B cell (primary cell): Measurements from ENCODE around the gene HOXD3. TPM values are rescaled to one million over a fixed set of nuclear protein-coding genes. Genes with fewer than 3 reads are reported as not detected.

Source experiments
- ATAC-seq: fragments of 200-7000 bp; cut with Tn5 transposase; one replicate; pipeline ENCODE4 v1.10.0; 2021; ENCODE audit warnings: low read depth, mild to moderate bottlenecking, moderate number of reproducible peaks, moderate library complexity
- CTCF ChIA-PET: fragments of 350-600 bp; sonication (Branson Sonifier 250); formaldehyde crosslinking; loops from one replicate; lab custom pipeline; 2021; ENCODE audit warnings: antibody characterized with exemption, inconsistent platforms; lab: Charles Lee
- POLR2A ChIA-PET: fragments of 350-600 bp; sonication (Branson Sonifier 250); formaldehyde crosslinking; loops from one replicate; lab custom pipeline; 2021; ENCODE audit warnings: antibody characterized with exemption; lab: Charles Lee
- DNase-seq: peaks from one replicate; pipeline ENCODE4 v3.0.0; 2013
- H2AFZ ChIP-seq: 2 replicates; pipeline ENCODE4 v1.6.1; 2012; ENCODE audit warnings: mild to moderate bottlenecking, low read depth, low read length; ENCODE audit not compliant: insufficient read depth, poor library complexity, severe bottlenecking
- H3K27ac ChIP-seq, 2 donors: 1 replicate in 1 of 2; 2 replicates in 1 of 2; pipeline ENCODE4 v1.5.1; 2012 to 2013; ENCODE audit warnings: low read length in 2 of 2, mild to moderate bottlenecking in 2 of 2, moderate library complexity in 1 of 2
- H3K27me3 ChIP-seq, 4 experiments: fragments of 200-600 bp in 1 of 4; sonication (generic) in 1 of 4; replicated peaks in 1 of 4; 1 replicate in 2 of 4; 2 replicates in 2 of 4; pipeline versions ENCODE4 v1.6.1 to v1.7.0; 2013 to 2016; ENCODE audit warnings: low read length in 3 of 4, mild to moderate bottlenecking in 2 of 4, mixed read lengths in 1 of 4, moderate library complexity in 1 of 4; ENCODE audit not compliant: insufficient read depth in 4 of 4, control insufficient read depth in 3 of 4; ENCODE audit errors: control extremely low read depth in 1 of 4
- H3K36me3 ChIP-seq, 2 experiments: replicated peaks in 1 of 2; 1 replicate in 1 of 2; 2 replicates in 1 of 2; pipeline versions ENCODE4 v1.6.1 to v1.7.1; 2013; ENCODE audit warnings: low read length in 1 of 2; ENCODE audit not compliant: insufficient read depth in 2 of 2, control insufficient read depth in 1 of 2; ENCODE audit errors: control extremely low read depth in 1 of 2, extremely low read depth in 1 of 2
- H3K4me1 ChIP-seq, 2 donors: fragments of 200-600 bp in 1 of 2; sonication (generic) in 1 of 2; 1 replicate in 1 of 2; 2 replicates in 1 of 2; pipeline versions ENCODE4 v1.5.1 to v1.6.1; 2013 to 2017; ENCODE audit warnings: low read length in 2 of 2; ENCODE audit not compliant: control insufficient read depth in 2 of 2, insufficient read depth in 2 of 2
- H3K4me2 ChIP-seq: replicated peaks from 2 replicates; pipeline ENCODE3; 2012; ENCODE audit warnings: mild to moderate bottlenecking, low read depth, low read length; ENCODE audit not compliant: poor library complexity, severe bottlenecking
- H3K4me3 ChIP-seq, 5 experiments: fragments of 200-600 bp in 1 of 5; sonication (generic) in 1 of 5; 1 replicate in 3 of 5; 2 replicates in 2 of 5; pipeline versions ENCODE4 v1.5.1 to v1.7.0; 2011 to 2016; ENCODE audit warnings: low read length in 4 of 5, mild to moderate bottlenecking in 4 of 5, low read depth in 2 of 5, control low read depth in 1 of 5, moderate library complexity in 1 of 5; ENCODE audit not compliant: insufficient read depth in 1 of 5; ENCODE audit errors: control extremely low read depth in 1 of 5, extremely low read depth in 1 of 5
- H3K79me2 ChIP-seq: fragments of 200-600 bp; sonication (generic); one replicate; pipeline ENCODE4 v1.6.0; 2016; ENCODE audit warnings: low read length; ENCODE audit not compliant: control insufficient read depth, insufficient read depth
- H3K9ac ChIP-seq: fragments of 200-600 bp; sonication (generic); 2 replicates; pipeline ENCODE4 v1.6.1; 2017; ENCODE audit warnings: mild to moderate bottlenecking, low read length, moderate library complexity
- H3K9me3 ChIP-seq, 3 donors: one replicate each; pipeline versions ENCODE4 v1.6.1 to v1.7.1; 2013; ENCODE audit warnings: low read length in 2 of 3; ENCODE audit not compliant: control insufficient read depth in 2 of 3, insufficient read depth in 1 of 3; ENCODE audit errors: control extremely low read depth in 1 of 3
- H4K20me1 ChIP-seq: 2 replicates; pipeline ENCODE4 v1.6.0; 2012; ENCODE audit warnings: mild to moderate bottlenecking, low read length; ENCODE audit not compliant: insufficient read depth, control insufficient read depth, poor library complexity, severe bottlenecking
- H3K27ac Mint-ChIP-seq: one replicate; pipeline ENCODE4 v1.8.0; 2021; ENCODE audit warnings: mixed read lengths
- H3K27me3 Mint-ChIP-seq: one replicate; pipeline ENCODE4 v1.8.0; 2021; ENCODE audit warnings: mixed read lengths
- H3K4me1 Mint-ChIP-seq: one replicate; pipeline ENCODE4 v1.8.0; 2021; ENCODE audit warnings: mixed read lengths
- H3K4me3 Mint-ChIP-seq: one replicate; pipeline ENCODE4 v1.8.0; 2021; ENCODE audit warnings: mixed read lengths
- H3K9me3 Mint-ChIP-seq: one replicate; pipeline ENCODE4 v1.8.0; 2022; ENCODE audit warnings: mixed read lengths; ENCODE audit not compliant: insufficient read depth
- EZH2 ChIP-seq: IDR thresholded peaks from 2 replicates; pipeline ENCODE4 v1.6.1; 2012; ENCODE audit warnings: borderline replicate concordance, low read depth, mild to moderate bottlenecking, moderate library complexity, low read length; ENCODE audit not compliant: insufficient read depth, poor library complexity, severe bottlenecking
- WGBS: methylation state at CpG from one replicate; pipeline ENCODE4 v1.1.5; 2013; ENCODE audit warnings: missing lambda C conversion rate; ENCODE audit not compliant: insufficient coverage; 5-methylcytosine and 5-hydroxymethylcytosine counted together
- intact Hi-C: fragments of 100-400 bp; cut with micrococcal nuclease; formaldehyde crosslinking; loops from one replicate; pipeline ENCODE4 v1.10.0; 2022
- polyA plus RNA-seq: library from polyadenylated mRNA; depleted of rRNA; stranded (reverse); fragments of >200 nt; gene quantifications from 2 replicates; pipeline ENCODE4 v1.2.3, GENCODE V29; 2012
- total RNA-seq, 2 donors: library from RNA; stranded (reverse); fragments of 120-200 nt in 1 of 2; gene quantifications; 1 replicate in 1 of 2; 2 replicates in 1 of 2; pipeline versions ENCODE4 v1.2.3 to v1.2.4, GENCODE V29; 2013 to 2022
- TF ChIP-seq, protein P1 (sequence below): fragments of 200-600 bp; IDR thresholded peaks from one replicate; pipeline ENCODE4 v1.8.0; 2022; ENCODE audit warnings: antibody characterized with exemption, mild to moderate bottlenecking

Gene HOXD3
- total and polyA plus RNA-seq, 2 donors (not counting 1 experiment from before 2014, with no cell fraction given) = not detected

DNA sequence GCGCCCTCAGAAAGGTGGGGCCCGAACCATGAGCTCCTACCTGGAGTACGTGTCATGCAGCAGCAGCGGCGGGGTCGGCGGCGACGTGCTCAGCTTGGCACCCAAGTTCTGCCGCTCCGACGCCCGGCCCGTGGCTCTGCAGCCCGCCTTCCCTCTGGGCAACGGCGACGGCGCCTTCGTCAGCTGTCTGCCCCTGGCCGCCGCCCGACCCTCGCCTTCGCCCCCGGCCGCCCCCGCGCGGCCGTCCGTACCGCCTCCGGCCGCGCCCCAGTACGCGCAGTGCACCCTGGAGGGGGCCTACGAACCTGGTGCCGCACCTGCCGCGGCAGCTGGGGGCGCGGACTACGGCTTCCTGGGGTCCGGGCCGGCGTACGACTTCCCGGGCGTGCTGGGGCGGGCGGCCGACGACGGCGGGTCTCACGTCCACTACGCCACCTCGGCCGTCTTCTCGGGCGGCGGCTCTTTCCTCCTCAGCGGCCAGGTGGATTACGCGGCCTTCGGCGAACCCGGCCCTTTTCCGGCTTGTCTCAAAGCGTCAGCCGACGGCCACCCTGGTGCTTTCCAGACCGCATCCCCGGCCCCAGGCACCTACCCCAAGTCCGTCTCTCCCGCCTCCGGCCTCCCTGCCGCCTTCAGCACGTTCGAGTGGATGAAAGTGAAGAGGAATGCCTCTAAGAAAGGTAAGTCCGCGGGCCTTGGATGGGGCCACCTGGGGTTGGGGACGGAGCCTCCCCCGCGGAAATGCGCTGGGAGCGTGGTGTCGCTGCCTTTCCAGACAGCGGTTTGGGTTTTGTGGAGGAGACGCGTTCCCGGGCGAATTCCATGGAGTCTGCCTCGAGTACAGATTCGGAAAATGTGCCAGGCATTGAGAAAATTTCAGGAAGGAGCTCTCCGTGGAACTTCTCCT, 31.9 kb downstream of the HOXD3 start:
- DNase-seq (peak; percentile 47), ATAC-seq (no peak)
- no peak overlapping the region for H3K27ac ChIP-seq
- Mint-ChIP-seq H3K4me3 (peak overlapping the region; percentile 73), H3K9me3 (no peaks in the 10 kb centered on the region), H3K27me3 (peaks cover 64% of the 10 kb centered on the region), H3K4me1 (peaks cover 24% of the 10 kb centered on the region), H3K27ac (no peak overlapping the region)
- no peaks in the 10 kb centered on the region for H3K79me2 ChIP-seq
- CTCF ChIA-PET = interaction anchor here (1.3 kb wide), 1 partner anchor 58 kb away, joined by 3 read pairs; no protein-coding TSS in a partner anchor
- H3K4me3 ChIP-seq = peak overlapping the region in 3 of 5 experiments; percentile 22 to 51 (median 39)
- peaks cover 0 to 57% (median 49%) of the 10 kb centered on the region in 4 experiments for H3K27me3 ChIP-seq
- 8% methylated on average over 94 of the region's 98 CpGs for WGBS
- no peaks in the 10 kb centered on the region for H3K36me3 ChIP-seq
- POLR2A ChIA-PET = no interaction called here
- no peak for TF ChIP-seq EZH2
- TF ChIP-seq, protein P1, sequence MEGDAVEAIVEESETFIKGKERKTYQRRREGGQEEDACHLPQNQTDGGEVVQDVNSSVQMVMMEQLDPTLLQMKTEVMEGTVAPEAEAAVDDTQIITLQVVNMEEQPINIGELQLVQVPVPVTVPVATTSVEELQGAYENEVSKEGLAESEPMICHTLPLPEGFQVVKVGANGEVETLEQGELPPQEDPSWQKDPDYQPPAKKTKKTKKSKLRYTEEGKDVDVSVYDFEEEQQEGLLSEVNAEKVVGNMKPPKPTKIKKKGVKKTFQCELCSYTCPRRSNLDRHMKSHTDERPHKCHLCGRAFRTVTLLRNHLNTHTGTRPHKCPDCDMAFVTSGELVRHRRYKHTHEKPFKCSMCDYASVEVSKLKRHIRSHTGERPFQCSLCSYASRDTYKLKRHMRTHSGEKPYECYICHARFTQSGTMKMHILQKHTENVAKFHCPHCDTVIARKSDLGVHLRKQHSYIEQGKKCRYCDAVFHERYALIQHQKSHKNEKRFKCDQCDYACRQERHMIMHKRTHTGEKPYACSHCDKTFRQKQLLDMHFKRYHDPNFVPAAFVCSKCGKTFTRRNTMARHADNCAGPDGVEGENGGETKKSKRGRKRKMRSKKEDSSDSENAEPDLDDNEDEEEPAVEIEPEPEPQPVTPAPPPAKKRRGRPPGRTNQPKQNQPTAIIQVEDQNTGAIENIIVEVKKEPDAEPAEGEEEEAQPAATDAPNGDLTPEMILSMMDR = no peak
- H2AFZ ChIP-seq = peak overlapping the region; percentile 50
- H3K9me3 ChIP-seq = no peaks in the 10 kb centered on the region
- peaks cover 20 to 28% of the 10 kb centered on the region in 2 donors for H3K4me1 ChIP-seq
- no peaks in the 10 kb centered on the region for H4K20me1 ChIP-seq
- H3K9ac ChIP-seq = peak overlapping the region; percentile 48
- H3K4me2 ChIP-seq = peak overlapping the region; percentile 88
- intact Hi-C loops = no loop called here
